ENCODE results near the gene KCNC3. TPM values are rescaled to one million over a fixed set of nuclear protein-coding genes. Genes with fewer than 3 reads are reported as not detected.

KCNC3 gene
- total RNA-seq, 1 experiment from 2014 or later, result 17.3 TPM

GRCh38 chr19:50287331-50287730 lies 41.8 kb downstream of the KCNC3 start:
- no peak overlapping the region for H2BK20ac ChIP-seq (ENCODE audit: low read depth, low read length, poor library complexity, severe bottlenecking)
- H2BK5ac ChIP-seq (ENCODE audit: insufficient read length, low read length), result no peak overlapping the region
- no peak overlapping the region for H2BK15ac ChIP-seq (ENCODE audit: low read depth, low read length)
- no peak overlapping the region for H3K56ac ChIP-seq (ENCODE audit: insufficient read length, low read depth, low read length)
- no peak overlapping the region for H3K23ac ChIP-seq (ENCODE audit: insufficient read length, low read depth, low read length)
- no peak overlapping the region for H2BK120ac ChIP-seq (ENCODE audit: low read depth, low read length, poor library complexity, severe bottlenecking)
- no peak overlapping the region for H2AK5ac ChIP-seq (ENCODE audit: insufficient read length, low read length)
- Mint-ChIP-seq H3K27ac (no peak overlapping the region), H3K4me1 (peaks cover 8 to 12% of the 10 kb centered on the region in 2 experiments), H3K36me3 (ENCODE audit: insufficient read depth in 1 of 3, low read depth in 3 of 3) (peaks cover 45 to 60% (median 58%) of the 10 kb centered on the region in 3 experiments), H3K4me3 (no peak overlapping the region), H3K27me3 (ENCODE audit: low read depth) (no peaks in the 10 kb centered on the region; the same call in 1 of the 2 replicates), H3K9me3 (peaks cover 12 to 22% of the 10 kb centered on the region in 2 experiments)
- no peak for DNase-seq
- H3K27ac ChIP-seq (ENCODE audit: insufficient read length, low read depth, low read length), result no peak overlapping the region
- WGBS (ENCODE audit: extremely low coverage, insufficient read length, low lambda C conversion rate), result no CpG with 5 or more reads among the region's 2 CpGs
- TF ChIP-seq CTCF (conservative IDR thresholded peaks at IDR 0.05), result no peak
- no peaks in the 10 kb centered on the region for H4K20me1 ChIP-seq (ENCODE audit: control insufficient read depth, insufficient read depth, insufficient read length)
- no peak overlapping the region for H3K18ac ChIP-seq (ENCODE audit: insufficient read length, low read depth, low read length)
- H3K9me3 ChIP-seq (ENCODE audit: control insufficient read depth, low read depth, low read length), result peaks cover 5% of the 10 kb centered on the region
- no peaks in the 10 kb centered on the region for H3K4me1 ChIP-seq (ENCODE audit: insufficient read depth, low read length)
- no peak overlapping the region for H4K8ac ChIP-seq (replicated peaks; ENCODE audit: insufficient read length, low read depth, low read length)
- no peak overlapping the region for H2BK12ac ChIP-seq (ENCODE audit: insufficient read length, low read depth, low read length)
- no peaks in the 10 kb centered on the region for H3K27me3 ChIP-seq (ENCODE audit: insufficient read depth, low read length)
- no peak overlapping the region for H3K14ac ChIP-seq (ENCODE audit: insufficient read depth, low read length)
- no peaks in the 10 kb centered on the region for H3K23me2 ChIP-seq (ENCODE audit: insufficient read length, low read depth, low read length, poor library complexity, severe bottlenecking)
- H3K4me2 ChIP-seq (ENCODE audit: insufficient read depth, insufficient read length, low read length), result no peak overlapping the region
- no peak overlapping the region for H4K5ac ChIP-seq (ENCODE audit: insufficient read length, low read depth, low read length)
- H2AFZ ChIP-seq (ENCODE audit: low read length), result no peak overlapping the region
- H3K9ac ChIP-seq (ENCODE audit: extremely low read depth, insufficient read length, low read length), result no peak overlapping the region
- H3K79me2 ChIP-seq (ENCODE audit: insufficient read depth, low read length), result no peaks in the 10 kb centered on the region
- H3T11ph ChIP-seq (ENCODE audit: low read length), result no peak overlapping the region
- no peak overlapping the region for H4K91ac ChIP-seq (ENCODE audit: insufficient read length, low read depth, low read length)
- H3K4ac ChIP-seq (ENCODE audit: low read depth, low read length), result no peak overlapping the region
- H3K79me1 ChIP-seq (ENCODE audit: insufficient read depth, low read depth, low read length, poor library complexity, severe bottlenecking), result no peaks in the 10 kb centered on the region
